GM18951 (cell line): Measurements from ENCODE around the gene COL4A1.
"Not testable (repeated sequence)": the region's sequence is repeated elsewhere in the genome, so short reads cannot be mapped to it uniquely, and the experiment has no call there.

ENCODE experiments used
- POLR2A ChIP-seq: IDR thresholded peaks from 4 replicates; pipeline ENCODE4 v1.6.1; 2011; ENCODE audit warnings: mild to moderate bottlenecking; ENCODE audit not compliant: insufficient read length, insufficient read depth; ENCODE audit errors: extremely low read depth
- in situ Hi-C: fragments of 300-500 bp; cut with MboI; formaldehyde crosslinking; loops from one replicate; pipeline ENCODE4 v1.12.0; 2022; ENCODE audit warnings: low sequenced_read_pairs, mixed read lengths, inconsistent platforms; ENCODE audit not compliant: unreplicated experiment

The COL4A1 gene

GRCh38 chr13:110327051-110327721, 20.2 kb upstream of the COL4A1 start:
- in situ Hi-C loops: no loop called here

DNA sequence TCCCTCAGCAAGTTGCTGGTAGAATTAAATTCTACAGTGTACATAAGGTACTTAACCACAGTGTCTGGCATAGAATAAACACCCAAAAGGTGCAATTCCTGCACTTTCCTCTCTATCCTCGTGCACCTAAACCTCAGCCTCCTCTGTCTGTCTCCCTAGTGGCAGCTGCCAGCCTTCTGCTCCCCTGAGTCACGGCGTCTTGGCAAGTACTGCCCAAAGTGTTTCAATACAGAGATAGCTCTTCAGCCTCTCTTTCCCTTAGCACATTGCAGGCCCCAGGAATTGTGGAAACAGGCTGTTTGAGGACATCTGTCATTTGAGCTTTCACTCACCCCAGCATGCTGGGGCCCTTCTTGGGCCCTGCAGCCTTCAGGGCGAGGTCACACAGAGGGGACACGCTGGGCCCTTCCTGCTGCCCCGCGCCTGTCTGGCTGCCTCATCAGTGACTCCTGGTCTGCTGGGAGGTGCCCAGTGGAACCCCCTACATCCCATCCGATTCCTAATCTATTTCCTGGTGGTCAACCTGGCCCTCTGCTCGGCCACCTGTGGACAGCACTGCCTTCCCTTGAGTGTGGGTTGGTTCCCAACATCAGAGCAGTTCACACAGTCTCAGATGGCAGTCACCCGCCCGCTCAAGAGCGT, 19.4 kb upstream of the COL4A1 start:
- in situ Hi-C loops: no loop called here
- TF ChIP-seq POLR2A: no peak

More at GRCh38 chr13:110327051-110327721, 20.2 kb upstream of the COL4A1 start:
- TF ChIP-seq POLR2A: no peak

DNA sequence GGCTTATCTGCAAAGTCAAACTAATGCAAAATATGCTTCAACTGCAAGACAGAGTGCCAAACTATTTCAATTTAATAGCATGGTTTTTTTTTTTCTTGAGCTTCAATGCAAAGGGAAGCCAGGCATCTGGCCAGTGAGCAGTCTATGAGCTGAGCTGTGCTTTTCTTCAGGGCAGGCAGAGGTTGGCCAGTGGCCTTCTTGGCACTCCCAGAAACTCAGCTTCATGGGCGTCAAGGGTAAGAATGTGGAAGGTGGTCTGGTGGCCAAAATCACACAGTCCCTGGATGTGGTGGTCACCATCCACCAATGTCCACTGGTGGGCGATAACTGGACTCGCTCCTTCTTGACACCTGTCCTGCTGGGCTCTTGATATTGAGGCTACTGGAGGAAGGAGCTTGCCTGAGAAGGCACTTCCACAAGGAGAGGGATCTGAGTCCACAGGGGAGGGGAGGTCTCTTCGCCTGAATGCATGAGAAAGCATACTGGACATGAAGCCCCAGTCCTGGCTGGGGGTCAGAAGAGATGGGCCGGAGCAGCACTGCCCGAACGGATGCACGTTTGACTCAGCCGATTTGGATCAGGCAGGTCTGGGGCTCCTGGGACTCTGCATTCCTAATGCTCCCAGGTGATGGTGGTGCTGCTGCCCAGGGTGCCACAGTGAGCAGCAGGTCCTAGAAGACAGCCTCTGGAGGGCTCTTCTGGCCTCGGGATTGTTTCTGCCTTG, 17.2 kb upstream of the COL4A1 start:
- no peak for TF ChIP-seq POLR2A
- in situ Hi-C loops: no loop called here

GRCh38 chr13:110323172-110323891, 16.4 kb upstream of the COL4A1 start:
- no peak for TF ChIP-seq POLR2A
- in situ Hi-C loops: no loop called here

GRCh38 chr13:110322828-110323171, 15.8 kb upstream of the COL4A1 start:
- TF ChIP-seq POLR2A: no peak
- in situ Hi-C loops: no loop called here

- TF ChIP-seq POLR2A: no peak
Observed at GRCh38 chr13:110322126-110322827, 15.3 kb upstream of the COL4A1 start.

GRCh38 chr13:110321573-110321972, 14.6 kb upstream of the COL4A1 start:
- in situ Hi-C loops: not testable (repeated sequence)

More at GRCh38 chr13:110322126-110322827, 15.3 kb upstream of the COL4A1 start:
- in situ Hi-C loops: no loop called here

- TF ChIP-seq POLR2A: no peak
- in situ Hi-C loops: no loop called here
Observed at GRCh38 chr13:110320645-110321044, 13.7 kb upstream of the COL4A1 start.

DNA sequence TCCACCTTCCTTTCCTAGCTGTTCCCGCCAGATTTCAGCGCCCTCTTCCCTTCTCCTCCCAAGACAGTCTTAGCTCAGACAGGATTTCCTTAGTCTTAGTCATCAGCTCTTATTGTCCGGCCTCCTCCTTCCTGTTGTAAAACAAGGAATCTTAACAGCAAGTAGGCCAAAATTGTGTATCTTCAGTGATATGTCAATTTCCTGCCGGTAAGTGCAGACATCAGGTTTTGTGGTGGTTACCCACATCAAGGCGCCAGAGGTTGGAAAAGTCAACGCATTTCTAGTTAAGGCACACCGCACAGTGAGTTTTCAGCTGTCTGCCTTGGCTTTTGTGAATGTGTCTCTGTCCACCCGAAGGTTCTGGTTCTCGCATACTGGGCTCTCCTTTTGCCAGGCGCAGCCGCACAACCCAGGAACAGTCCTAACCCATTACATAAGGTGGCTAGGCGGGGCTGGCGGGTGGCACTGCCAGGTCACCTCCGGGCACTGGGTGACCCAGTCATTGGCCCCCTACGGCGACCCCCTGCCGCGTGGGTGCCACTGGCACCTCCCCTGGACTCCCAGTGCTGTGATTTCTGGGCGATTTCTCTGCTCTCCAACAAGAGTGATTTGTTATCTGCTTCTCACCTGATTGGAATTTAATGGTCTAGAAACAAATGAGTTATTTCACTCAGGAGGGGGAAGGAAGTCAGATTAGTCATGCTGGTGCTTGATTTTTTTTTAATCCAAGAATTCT, 13.0 kb upstream of the COL4A1 start:
- no peak for TF ChIP-seq POLR2A
- in situ Hi-C loops: no loop called here

DNA sequence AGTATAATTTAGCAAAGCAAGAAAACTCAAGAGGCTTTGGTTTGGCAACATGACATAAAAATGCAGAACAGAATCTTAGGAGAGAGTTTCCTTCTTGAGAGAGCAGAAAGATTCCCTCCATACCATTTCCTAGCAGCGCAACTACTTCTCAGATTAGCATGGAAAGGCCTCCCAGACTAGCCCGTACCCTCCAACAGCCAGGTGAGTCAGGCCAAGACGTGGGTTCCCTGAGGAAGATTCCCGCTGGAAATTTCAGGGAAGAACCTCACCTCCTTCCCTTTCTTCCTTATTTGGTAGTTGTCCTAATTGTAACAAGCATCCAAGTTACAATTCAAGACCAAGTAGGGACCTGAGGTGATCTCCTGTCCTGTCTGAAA, 12.4 kb upstream of the COL4A1 start:
- in situ Hi-C loops: no loop called here
- no peak for TF ChIP-seq POLR2A

DNA sequence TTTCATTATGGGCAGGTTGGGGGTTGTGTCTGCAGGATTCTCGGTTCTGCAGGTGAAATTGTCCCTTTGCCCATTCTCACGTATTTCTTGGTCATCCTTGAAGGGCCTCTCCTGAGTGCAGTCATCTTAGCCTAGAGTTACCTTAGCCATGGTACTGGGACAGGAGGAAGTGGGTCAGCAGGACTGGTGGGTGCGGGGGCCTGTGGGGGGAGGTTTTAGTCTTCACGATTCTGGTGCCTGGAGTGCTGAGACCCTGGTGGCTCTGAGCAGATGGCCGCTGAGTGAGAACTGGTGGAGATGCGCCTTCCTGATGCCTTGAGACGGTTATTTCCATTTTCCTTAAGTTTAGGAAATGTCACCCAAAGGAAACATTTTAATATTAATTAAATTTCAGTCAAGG, 12.0 kb upstream of the COL4A1 start:
- TF ChIP-seq POLR2A: no peak
- in situ Hi-C loops: no loop called here

GRCh38 chr13:110317496-110318195, 10.7 kb upstream of the COL4A1 start:
- in situ Hi-C loops: no loop called here
- no peak for TF ChIP-seq POLR2A
